ENCODE measurements around the gene HSPA1A. TPM values are rescaled to one million over a fixed set of nuclear protein-coding genes. Genes with fewer than 3 reads are reported as not detected.
"Not testable (repeated sequence)": the region's sequence is repeated elsewhere in the genome, so short reads cannot be mapped to it uniquely, and the experiment has no call there.

Gene HSPA1A
- total RNA-seq, 1 donor from 2014 or later = 117 TPM

- no peak for DNase-seq
These were observed 3.7 kb upstream of the HSPA1A start for GRCh38 chr6:31811645-31812044.

GRCh38 chr6:31813465-31813849, 1.9 kb upstream of the HSPA1A start:
- DNase-seq = no peak

GRCh38 chr6:31814677-31815024, 692 bp upstream of the HSPA1A start:
- DNase-seq = peak; percentile 93

GRCh38 chr6:31817133-31817928, 2.0 kb downstream of the HSPA1A start:
- not testable (repeated sequence) for DNase-seq

GRCh38 chr6:31817929-31818511, 2.7 kb downstream of the HSPA1A start:
- DNase-seq = not testable (repeated sequence)

GRCh38 chr6:31819871-31820299, 4.5 kb downstream of the HSPA1A start:
- DNase-seq = no peak

GRCh38 chr6:31820399-31820798, 5.1 kb downstream of the HSPA1A start:
- DNase-seq = not testable (repeated sequence)

- peak; percentile 46 for DNase-seq
These were observed 6.1 kb downstream of the HSPA1A start for GRCh38 chr6:31821301-31822035.

GRCh38 chr6:31822036-31822821, 6.9 kb downstream of the HSPA1A start:
- peak; percentile 70 for DNase-seq

- not testable (repeated sequence) for DNase-seq
These were observed 8.4 kb downstream of the HSPA1A start for GRCh38 chr6:31823592-31824196.

- DNase-seq = no peak
These were observed 10.2 kb downstream of the HSPA1A start for GRCh38 chr6:31825553-31825952.

GRCh38 chr6:31826793-31827285, 11.5 kb downstream of the HSPA1A start:
- peak; percentile 75 for DNase-seq

- DNase-seq = peak; percentile 100
These were observed 12.1 kb downstream of the HSPA1A start, which contains the start of gene HSPA1B for GRCh38 chr6:31827286-31828079. Gene HSPA1B (plus strand): TSS chr6:31827738. CDS start chr6:31827951, 213 bp downstream.

GRCh38 chr6:31829633-31830283, 14.4 kb downstream of the HSPA1A start:
- no peak for DNase-seq

- no peak for DNase-seq
These were observed 15.6 kb downstream of the HSPA1A start for GRCh38 chr6:31830886-31831335.

GRCh38 chr6:31831350-31832215, 16.2 kb downstream of the HSPA1A start:
- DNase-seq = no peak

GRCh38 chr6:31834367-31835250, 19.3 kb downstream of the HSPA1A start:
- DNase-seq = peak; percentile 78

GRCh38 chr6:31836047-31836473, 20.7 kb downstream of the HSPA1A start:
- DNase-seq = no peak
